Measurements from ENCODE around the gene SPPL2A.

- TF ChIP-seq CTCF (conservative IDR thresholded peaks at IDR 0.05) (no peak), ZFX (IDR thresholded peaks at IDR 0.05) (peak; percentile 93)
These were observed 78.8 kb downstream of the SPPL2A start, which contains the start of gene TRPM7 for GRCh38 chr15:50686469-50687301.
